HEK293 (cell line): ENCODE results near the gene TEF.

Experiments
- CTCF ChIA-PET: fragments of 350-600 bp; formaldehyde crosslinking; extraction: SDS; loops from one replicate; lab custom pipeline; 2021; ENCODE audit warnings: antibody characterized with exemption; lab: Yijun Ruan, JAX
- POLR2A ChIA-PET: fragments of 300-600 bp; formaldehyde crosslinking; extraction: SDS; loops from one replicate; lab custom pipeline; 2020; ENCODE audit warnings: antibody characterized with exemption, inconsistent platforms; lab: Yijun Ruan, JAX
- H3K27ac ChIP-seq: fragments of 200-500 bp; sonication (Bioruptor generic); 2 replicates; pipeline ENCODE4 v1.5.1; 2014; ENCODE audit warnings: low read depth, low read length, control low read depth, inconsistent platforms; ENCODE audit errors: extremely low read depth
- H3K36me3 ChIP-seq, 2 experiments: fragments of 200-500 bp in 1 of 2; sonication (Bioruptor generic) in 1 of 2; 1 replicate in 1 of 2; 2 replicates in 1 of 2; pipeline ENCODE4 v1.5.1; 2014 to 2017; ENCODE audit warnings: inconsistent platforms in 2 of 2, low read length in 2 of 2; ENCODE audit not compliant: control insufficient read depth in 2 of 2, insufficient read depth in 1 of 2
- H3K4me1 ChIP-seq: fragments of 200-500 bp; sonication (Bioruptor generic); 2 replicates; pipeline ENCODE4 v1.5.1; 2014; ENCODE audit warnings: mild to moderate bottlenecking, low read length, inconsistent platforms; ENCODE audit not compliant: control insufficient read depth, insufficient read depth
- H3K4me3 ChIP-seq: 2 replicates; pipeline ENCODE4 v1.5.1; 2011; ENCODE audit warnings: low read depth, mild to moderate bottlenecking, control low read depth, low read length, moderate library complexity
- H3K9me3 ChIP-seq: fragments of 200-500 bp; sonication (Bioruptor generic); 2 replicates; pipeline ENCODE4 v1.5.1; 2014; ENCODE audit warnings: low read depth, low read length, inconsistent platforms; ENCODE audit not compliant: control insufficient read depth, insufficient read depth
- GFI1B ChIP-seq: fragments of 450-650 bp; formaldehyde crosslinking; IDR thresholded peaks from 2 replicates; pipeline ENCODE4 v1.5.1; 2016; ENCODE audit warnings: missing biosample characterization, missing genetic modification characterization
- GLIS1 ChIP-seq: fragments of 450-650 bp; formaldehyde crosslinking; IDR thresholded peaks from 2 replicates; pipeline ENCODE4 v1.5.1; 2016; ENCODE audit warnings: missing biosample characterization, missing genetic modification characterization
- GLIS2 ChIP-seq: fragments of 450-650 bp; formaldehyde crosslinking; IDR thresholded peaks from 2 replicates; pipeline ENCODE4 v1.5.1; 2016; ENCODE audit warnings: missing biosample characterization, missing genetic modification characterization
- ZBTB48 ChIP-seq: fragments of 450-650 bp; formaldehyde crosslinking; IDR thresholded peaks from 2 replicates; pipeline ENCODE4 v1.5.1; 2016; ENCODE audit warnings: missing biosample characterization, missing genetic modification characterization
- ZFHX2 ChIP-seq: fragments of 450-650 bp; formaldehyde crosslinking; conservative IDR thresholded peaks from 2 replicates; pipeline ENCODE4 v1.5.1; 2016; ENCODE audit warnings: missing biosample characterization, missing genetic modification characterization
- ZIC2 ChIP-seq: fragments of 450-650 bp; formaldehyde crosslinking; IDR thresholded peaks from 2 replicates; pipeline ENCODE4 v1.5.1; 2016; ENCODE audit warnings: missing biosample characterization, missing genetic modification characterization
- ZNF184 ChIP-seq: fragments of 450-650 bp; IDR thresholded peaks from 2 replicates; pipeline ENCODE4 v1.5.1; 2018; ENCODE audit warnings: missing biosample characterization, mild to moderate bottlenecking, missing genetic modification characterization
- ZNF580 ChIP-seq: fragments of 450-650 bp; formaldehyde crosslinking; IDR thresholded peaks from 2 replicates; pipeline ENCODE4 v1.5.1; 2016; ENCODE audit warnings: missing biosample characterization, missing genetic modification characterization
- ZNF626 ChIP-seq: fragments of 450-650 bp; sonication (Bioruptor Pico); formaldehyde crosslinking; IDR thresholded peaks from 2 replicates; pipeline ENCODE4 v1.5.1; 2018; ENCODE audit warnings: missing biosample characterization, missing genetic modification characterization, inconsistent platforms
- ZNF701 ChIP-seq: fragments of 450-650 bp; formaldehyde crosslinking; IDR thresholded peaks from 2 replicates; pipeline ENCODE4 v1.5.1; 2016; ENCODE audit warnings: missing biosample characterization, missing genetic modification characterization
- TF ChIP-seq, protein P1 (sequence below): fragments of 450-650 bp; formaldehyde crosslinking; IDR thresholded peaks from 2 replicates; pipeline ENCODE4 v1.5.1; 2016; ENCODE audit warnings: missing biosample characterization, missing genetic modification characterization
- TF ChIP-seq, protein P2 (sequence below): fragments of 450-650 bp; formaldehyde crosslinking; IDR thresholded peaks from 2 replicates; pipeline ENCODE4 v1.5.1; 2017; ENCODE audit warnings: missing biosample characterization, missing genetic modification characterization
- TF ChIP-seq, protein P3 (sequence below): fragments of 450-650 bp; formaldehyde crosslinking; IDR thresholded peaks from 2 replicates; pipeline ENCODE4 v1.5.1; 2016; ENCODE audit warnings: missing biosample characterization, missing genetic modification characterization

TEF gene

GRCh38 chr22:41338614-41339212 is 43.0 kb upstream of the TEF start:
- TF ChIP-seq, protein P1, sequence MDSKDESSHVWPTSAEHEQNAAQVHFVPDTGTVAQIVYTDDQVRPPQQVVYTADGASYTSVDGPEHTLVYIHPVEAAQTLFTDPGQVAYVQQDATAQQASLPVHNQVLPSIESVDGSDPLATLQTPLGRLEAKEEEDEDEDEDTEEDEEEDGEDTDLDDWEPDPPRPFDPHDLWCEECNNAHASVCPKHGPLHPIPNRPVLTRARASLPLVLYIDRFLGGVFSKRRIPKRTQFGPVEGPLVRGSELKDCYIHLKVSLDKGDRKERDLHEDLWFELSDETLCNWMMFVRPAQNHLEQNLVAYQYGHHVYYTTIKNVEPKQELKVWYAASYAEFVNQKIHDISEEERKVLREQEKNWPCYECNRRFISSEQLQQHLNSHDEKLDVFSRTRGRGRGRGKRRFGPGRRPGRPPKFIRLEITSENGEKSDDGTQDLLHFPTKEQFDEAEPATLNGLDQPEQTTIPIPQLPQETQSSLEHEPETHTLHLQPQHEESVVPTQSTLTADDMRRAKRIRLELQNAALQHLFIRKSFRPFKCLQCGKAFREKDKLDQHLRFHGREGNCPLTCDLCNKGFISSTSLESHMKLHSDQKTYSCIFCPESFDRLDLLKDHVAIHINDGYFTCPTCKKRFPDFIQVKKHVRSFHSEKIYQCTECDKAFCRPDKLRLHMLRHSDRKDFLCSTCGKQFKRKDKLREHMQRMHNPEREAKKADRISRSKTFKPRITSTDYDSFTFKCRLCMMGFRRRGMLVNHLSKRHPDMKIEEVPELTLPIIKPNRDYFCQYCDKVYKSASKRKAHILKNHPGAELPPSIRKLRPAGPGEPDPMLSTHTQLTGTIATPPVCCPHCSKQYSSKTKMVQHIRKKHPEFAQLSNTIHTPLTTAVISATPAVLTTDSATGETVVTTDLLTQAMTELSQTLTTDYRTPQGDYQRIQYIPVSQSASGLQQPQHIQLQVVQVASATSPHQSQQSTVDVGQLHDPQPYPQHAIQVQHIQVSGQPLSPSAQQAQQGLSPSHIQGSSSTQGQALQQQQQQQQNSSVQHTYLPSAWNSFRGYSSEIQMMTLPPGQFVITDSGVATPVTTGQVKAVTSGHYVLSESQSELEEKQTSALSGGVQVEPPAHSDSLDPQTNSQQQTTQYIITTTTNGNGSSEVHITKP (tag by site-specific recombination): peak; percentile 58
- TF ChIP-seq GLIS1 (tag by site-specific recombination) (no peak), GFI1B (no peak), ZBTB48 (tag by site-specific recombination) (no peak), ZNF184 (no peak), GLIS2 (tag by site-specific recombination) (0 out of 2 replicates have a peak, but pooled peaks have one; percentile 16), ZIC2 (0 out of 2 replicates have a peak, but pooled peaks have one; percentile 6), ZNF626 (tag by site-specific recombination) (no peak)
- TF ChIP-seq, protein P2, sequence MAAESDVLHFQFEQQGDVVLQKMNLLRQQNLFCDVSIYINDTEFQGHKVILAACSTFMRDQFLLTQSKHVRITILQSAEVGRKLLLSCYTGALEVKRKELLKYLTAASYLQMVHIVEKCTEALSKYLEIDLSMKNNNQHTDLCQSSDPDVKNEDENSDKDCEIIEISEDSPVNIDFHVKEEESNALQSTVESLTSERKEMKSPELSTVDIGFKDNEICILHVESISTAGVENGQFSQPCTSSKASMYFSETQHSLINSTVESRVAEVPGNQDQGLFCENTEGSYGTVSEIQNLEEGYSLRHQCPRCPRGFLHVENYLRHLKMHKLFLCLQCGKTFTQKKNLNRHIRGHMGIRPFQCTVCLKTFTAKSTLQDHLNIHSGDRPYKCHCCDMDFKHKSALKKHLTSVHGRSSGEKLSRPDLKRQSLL: no peak
- POLR2A ChIA-PET: no interaction called here
- CTCF ChIA-PET: interaction anchor here (0.6 kb wide), 1 partner anchor 26 kb away, joined by 3 read pairs; no protein-coding TSS in a partner anchor
- Histone ChIP-seq H3K9me3 (no peaks in the 10 kb centered on the region), H3K4me3 (no peak overlapping the region), H3K4me1 (no peaks in the 10 kb centered on the region), H3K36me3 (peaks cover 6 to 78% of the 10 kb centered on the region in 2 experiments; a peak in 2 of 3 replicates), H3K27ac (no peak overlapping the region)

GRCh38 chr22:41339823-41340222 is 41.9 kb upstream of the TEF start:
- peaks cover 12 to 78% of the 10 kb centered on the region in 2 experiments; a peak in 2 of 3 replicates for H3K36me3 ChIP-seq
- no peaks in the 10 kb centered on the region for H3K4me1 ChIP-seq
- no peak for TF ChIP-seq ZNF580 (tag by site-specific recombination)
- H3K27ac ChIP-seq: no peak overlapping the region
- CTCF ChIA-PET: interaction anchor here (0.7 kb wide), 1 partner anchor 74 kb away, joined by 3 read pairs; no protein-coding TSS in a partner anchor
- H3K9me3 ChIP-seq: no peaks in the 10 kb centered on the region
- POLR2A ChIA-PET: no interaction called here
- H3K4me3 ChIP-seq: no peak overlapping the region

- CTCF ChIA-PET: no interaction called here
- POLR2A ChIA-PET: no interaction called here
- TF ChIP-seq ZFHX2: peak; percentile 15; the same call in 1 of the 2 replicates
- TF ChIP-seq ZNF701 (tag by site-specific recombination): no peak
- TF ChIP-seq, all 188 proteins: peak for 1
- Histone ChIP-seq H3K9me3 (no peaks in the 10 kb centered on the region), H3K27ac (no peak overlapping the region), H3K4me1 (no peaks in the 10 kb centered on the region), H3K4me3 (no peak overlapping the region), H3K36me3 (peaks cover 13 to 76% of the 10 kb centered on the region in 2 experiments; a peak in 2 of 3 replicates)
Measured at GRCh38 chr22:41340357-41340756, 41.4 kb upstream of the TEF start.

DNA sequence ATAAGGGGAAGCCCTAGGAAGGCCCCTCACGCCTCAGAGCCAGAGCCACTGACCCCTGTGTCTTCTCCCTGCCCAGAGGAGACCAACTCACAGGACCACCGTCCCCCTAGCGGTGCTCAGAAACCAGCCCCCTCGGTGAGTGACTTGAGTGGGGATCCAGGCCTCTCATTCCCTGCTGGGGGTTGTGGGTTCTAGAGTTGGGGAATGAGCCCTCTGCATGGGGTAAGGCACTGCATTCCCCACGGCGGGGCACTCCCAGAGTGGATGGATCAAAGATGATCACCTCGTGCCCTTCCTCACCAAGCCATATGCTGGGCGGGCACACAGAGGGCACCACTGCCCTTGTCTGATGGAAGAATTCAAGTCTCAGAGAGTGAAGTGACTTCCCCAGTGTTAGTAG is 40.7 kb upstream of the TEF start:
- peak; percentile 64 for TF ChIP-seq GLIS1 (tag by site-specific recombination)
- TF ChIP-seq, protein P3, sequence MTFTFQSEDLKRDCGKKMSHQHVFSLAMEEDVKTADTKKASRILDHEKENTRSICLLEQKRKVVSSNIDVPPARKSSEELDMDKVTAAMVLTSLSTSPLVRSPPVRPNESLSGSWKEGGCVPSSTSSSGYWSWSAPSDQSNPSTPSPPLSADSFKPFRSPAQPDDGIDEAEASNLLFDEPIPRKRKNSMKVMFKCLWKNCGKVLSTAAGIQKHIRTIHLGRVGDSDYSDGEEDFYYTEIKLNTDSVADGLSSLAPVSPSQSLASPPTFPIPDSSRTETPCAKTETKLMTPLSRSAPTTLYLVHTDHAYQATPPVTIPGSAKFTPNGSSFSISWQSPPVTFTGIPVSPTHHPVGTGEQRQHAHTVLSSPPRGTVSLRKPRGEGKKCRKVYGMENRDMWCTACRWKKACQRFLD (tag by site-specific recombination): no peak
- POLR2A ChIA-PET: interaction anchor here (1.1 kb wide), 1 partner anchor 319 kb away, joined by 3 read pairs; no protein-coding TSS in a partner anchor

More for the DNA sequence above, 40.7 kb upstream of the TEF start:
- Histone ChIP-seq H3K4me3 (no peak overlapping the region), H3K36me3 (peaks cover 14 to 76% of the 10 kb centered on the region in 2 experiments), H3K9me3 (no peaks in the 10 kb centered on the region), H3K4me1 (no peaks in the 10 kb centered on the region), H3K27ac (no peak overlapping the region)
- CTCF ChIA-PET: no interaction called here
